IPS DF 4.7 (cell line): ENCODE data around the gene ZKSCAN8.

ENCODE experiments used
- DNase-seq: peaks from one replicate; pipeline ENCODE4 v3.0.0-alpha.2; 2013; ENCODE audit warnings: low spot score; ENCODE audit errors: extremely low read depth

The ZKSCAN8 gene

DNA sequence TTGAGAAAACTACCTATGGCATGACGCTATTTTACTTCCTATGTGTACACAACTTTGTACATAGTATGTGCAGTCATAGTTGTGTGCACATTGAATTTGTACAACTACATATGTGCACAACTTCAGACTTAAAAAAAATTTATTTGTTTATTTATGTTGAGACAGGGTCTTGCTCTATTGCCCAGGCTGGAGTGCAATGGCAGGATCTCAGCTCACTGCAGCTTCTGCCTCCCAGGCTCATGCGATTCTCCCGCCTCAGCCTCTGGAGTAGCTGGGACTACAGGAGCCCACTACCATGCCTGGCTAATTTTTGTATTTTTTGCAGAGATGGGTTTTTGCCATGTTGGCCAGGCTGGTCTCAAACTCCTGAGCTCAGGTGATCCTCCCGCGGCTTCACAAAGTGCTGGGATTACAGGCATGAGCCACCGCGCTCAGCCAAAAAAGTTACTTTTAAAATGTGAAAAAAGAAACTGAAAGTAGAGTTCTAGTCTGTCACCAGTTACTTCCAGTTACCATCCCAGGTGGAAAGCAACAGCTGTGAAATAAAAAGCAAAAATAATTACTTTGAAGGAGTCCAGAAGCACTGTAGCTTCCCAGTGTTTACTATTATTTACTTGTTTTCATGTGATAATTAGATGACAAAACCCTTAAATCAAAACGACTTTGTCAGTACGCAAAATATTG is 1.7 kb upstream of the ZKSCAN8 start:
- no peak for DNase-seq

GRCh38 chr6:28140616-28141015 is 1.1 kb upstream of the ZKSCAN8 start:
- no peak for DNase-seq

DNA sequence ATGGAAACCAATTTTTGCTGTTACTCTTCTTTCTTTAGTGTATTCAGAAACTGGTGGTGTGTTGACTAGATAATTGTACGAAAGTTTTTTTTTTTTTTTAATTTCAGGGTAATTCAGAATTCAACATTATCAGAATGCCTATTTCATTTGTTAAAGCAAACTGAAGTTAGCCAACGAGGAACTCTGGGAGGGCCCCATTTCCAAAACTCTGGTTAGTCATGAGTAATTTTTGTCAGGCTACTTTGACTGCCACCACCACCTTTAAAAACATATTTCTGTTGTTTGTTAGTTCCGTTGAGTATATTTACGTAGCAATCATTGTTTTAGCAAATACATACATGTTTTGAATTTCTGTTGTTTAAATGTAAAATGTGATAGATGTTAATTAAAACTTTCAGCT is 763 bp downstream of the ZKSCAN8 start:
- DNase-seq: no peak

GRCh38 chr6:28145231-28145630 is 3.5 kb downstream of the ZKSCAN8 start:
- DNase-seq: no peak

DNA sequence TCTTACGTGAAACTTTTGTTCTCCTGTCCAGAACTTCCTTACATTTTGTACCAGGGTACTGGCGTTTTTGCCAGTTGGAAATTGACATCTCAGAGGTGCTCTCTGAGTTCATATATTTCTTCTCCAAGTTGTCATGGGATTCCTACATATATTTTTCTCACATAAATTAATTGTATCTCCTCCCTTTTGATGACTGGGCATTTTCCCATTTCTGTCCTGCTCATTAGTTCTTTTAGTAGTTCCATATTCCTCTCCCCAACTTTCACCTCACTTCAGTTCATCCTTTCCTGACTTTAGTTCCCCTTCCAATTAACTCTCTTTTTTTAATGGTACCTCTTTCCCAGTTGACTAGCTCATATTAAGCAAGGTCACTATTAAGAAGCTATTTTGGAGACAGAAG is 10.8 kb downstream of the ZKSCAN8 start:
- no peak for DNase-seq

DNA sequence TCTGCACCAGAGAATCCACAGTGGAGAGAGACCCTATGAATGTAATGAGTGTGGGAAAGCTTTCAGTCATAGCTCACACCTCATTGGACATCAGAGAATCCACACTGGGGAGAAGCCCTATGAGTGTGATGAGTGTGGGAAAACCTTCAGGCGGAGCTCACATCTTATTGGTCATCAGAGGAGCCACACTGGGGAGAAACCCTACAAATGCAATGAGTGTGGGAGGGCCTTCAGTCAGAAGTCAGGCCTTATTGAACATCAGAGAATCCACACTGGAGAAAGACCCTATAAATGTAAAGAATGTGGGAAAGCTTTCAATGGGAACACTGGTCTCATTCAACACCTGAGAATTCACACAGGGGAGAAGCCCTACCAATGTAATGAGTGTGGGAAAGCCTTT is 11.9 kb downstream of the ZKSCAN8 start:
- no peak for DNase-seq

GRCh38 chr6:28154357-28154756 is 12.7 kb downstream of the ZKSCAN8 start:
- DNase-seq: no peak

GRCh38 chr6:28158318-28158717 is 16.6 kb downstream of the ZKSCAN8 start:
- DNase-seq: no peak

- DNase-seq: no peak
Measured at GRCh38 chr6:28159029-28159607, 17.4 kb downstream of the ZKSCAN8 start.

DNA sequence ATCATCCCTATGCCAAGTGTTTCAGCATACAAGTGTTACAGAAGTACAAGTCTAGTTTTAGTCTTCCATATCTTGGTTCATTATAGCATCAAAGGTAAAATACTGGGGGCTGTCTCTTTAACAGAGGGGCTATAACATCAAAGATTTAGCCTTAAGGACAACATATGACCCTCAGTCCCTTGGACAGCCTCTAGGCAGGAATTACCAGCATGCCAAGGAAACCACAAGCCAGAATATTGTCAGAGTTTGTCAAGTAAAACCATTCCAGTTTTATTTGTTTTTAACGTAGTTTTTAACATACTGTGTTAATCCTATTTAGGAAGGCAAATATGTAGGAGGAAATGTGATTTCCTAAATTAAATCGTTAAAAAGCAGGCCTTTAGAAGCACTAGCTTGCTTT is 18.6 kb downstream of the ZKSCAN8 start:
- no peak for DNase-seq

- DNase-seq: no peak
Measured at GRCh38 chr6:28161410-28162079, 19.9 kb downstream of the ZKSCAN8 start.

DNA sequence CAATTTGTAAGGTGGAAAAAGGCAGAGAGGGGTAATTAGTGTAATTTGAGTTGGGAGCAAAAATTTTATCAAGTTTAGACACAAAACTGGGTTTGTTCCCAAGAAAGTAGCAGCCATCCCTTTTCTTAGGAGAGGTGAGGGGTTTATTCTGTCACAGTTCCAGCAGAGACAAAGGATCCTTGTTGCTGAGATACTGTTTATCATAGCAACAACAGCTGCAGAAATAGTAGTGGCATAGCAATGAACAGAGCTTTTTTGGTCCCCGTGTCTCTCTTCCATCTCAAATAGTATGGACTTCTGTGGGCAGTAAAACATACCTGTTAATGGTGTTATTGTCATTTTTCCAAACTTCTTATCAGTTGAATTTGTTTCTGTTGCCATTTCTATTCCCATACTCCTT is 23.9 kb downstream of the ZKSCAN8 start:
- DNase-seq: no peak

- DNase-seq: no peak
Measured at GRCh38 chr6:28167068-28167467, 25.4 kb downstream of the ZKSCAN8 start.

DNA sequence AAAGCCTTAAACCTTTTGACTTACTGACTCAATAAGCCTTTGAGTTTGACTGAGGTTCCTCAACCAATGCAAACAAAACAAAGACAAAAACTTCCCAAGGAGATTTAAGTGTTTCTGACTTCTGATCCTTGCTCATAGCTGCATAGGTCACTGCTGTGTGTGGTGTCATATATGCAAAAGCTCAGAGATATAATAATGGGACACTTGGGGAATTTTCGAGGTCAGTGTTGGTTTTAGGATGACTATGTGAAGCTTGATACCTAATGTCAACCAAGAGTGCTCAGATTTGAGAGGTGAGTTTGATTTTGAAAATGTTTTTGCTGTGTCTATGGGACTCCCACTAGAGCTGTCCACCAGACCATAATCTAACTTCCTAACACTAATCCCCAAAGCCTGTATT is 26.2 kb downstream of the ZKSCAN8 start:
- DNase-seq: no peak

- DNase-seq: no peak
Measured at GRCh38 chr6:28171271-28171670, 29.6 kb downstream of the ZKSCAN8 start.

DNA sequence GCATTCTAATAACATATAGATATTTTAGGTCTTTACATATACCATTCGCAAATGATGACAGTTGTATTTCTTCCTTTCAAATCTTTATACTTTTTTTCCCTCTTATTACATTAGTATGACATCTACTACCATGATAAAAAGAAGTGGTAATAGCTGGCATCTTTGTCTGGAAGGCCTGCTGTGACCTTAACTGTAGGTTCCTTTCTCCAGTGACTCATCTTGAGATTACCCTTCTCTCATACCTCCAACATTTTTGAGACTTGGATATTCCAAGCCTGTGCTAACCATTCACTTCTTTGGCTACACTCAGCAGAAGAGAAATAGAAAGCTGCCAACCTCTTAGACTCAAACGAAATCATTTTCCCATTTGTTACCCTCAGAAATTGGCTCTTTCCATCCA is 30.3 kb downstream of the ZKSCAN8 start:
- DNase-seq: no peak

DNA sequence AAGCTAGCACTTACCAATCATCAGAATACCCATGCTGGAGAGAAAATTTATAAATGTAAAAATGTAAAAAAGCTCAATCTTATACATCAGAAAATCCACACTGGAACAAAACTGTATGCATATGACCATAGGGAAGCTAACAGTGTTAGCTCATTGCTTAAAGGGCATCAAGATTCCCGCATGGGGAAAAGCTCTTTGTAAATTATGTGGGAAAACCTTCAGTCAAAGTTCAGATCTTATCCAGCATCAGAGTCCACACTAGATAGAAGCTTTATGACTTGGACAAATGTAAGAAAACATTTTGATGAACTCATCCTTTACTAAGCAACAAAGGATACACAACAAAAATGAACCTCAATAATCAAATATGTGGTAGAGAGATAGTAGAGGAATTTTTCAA is 34.7 kb downstream of the ZKSCAN8 start:
- no peak for DNase-seq

DNA sequence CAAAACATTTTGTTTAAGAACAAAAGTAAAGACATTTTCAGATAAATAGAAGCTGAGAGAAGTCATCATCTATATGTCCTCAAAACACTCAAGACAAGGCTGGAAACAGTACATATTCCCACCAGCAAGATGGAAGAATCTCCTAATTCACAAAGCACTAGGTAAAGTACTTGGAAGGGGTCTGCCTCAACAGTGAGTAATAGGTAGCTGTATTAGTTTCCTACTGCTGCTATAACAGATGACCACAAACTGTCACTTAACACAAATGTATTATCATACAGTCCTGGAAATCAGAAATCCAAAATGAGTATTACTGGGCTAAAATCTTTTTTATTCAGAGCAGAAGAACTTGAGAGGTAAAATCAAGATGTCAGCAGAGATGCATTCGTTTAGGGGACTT is 40.6 kb downstream of the ZKSCAN8 start:
- DNase-seq: no peak

- DNase-seq: no peak
Measured at GRCh38 chr6:28188111-28188979, 46.7 kb downstream of the ZKSCAN8 start.

GRCh38 chr6:28200020-28200419 is 58.3 kb downstream of the ZKSCAN8 start:
- no peak for DNase-seq

DNA sequence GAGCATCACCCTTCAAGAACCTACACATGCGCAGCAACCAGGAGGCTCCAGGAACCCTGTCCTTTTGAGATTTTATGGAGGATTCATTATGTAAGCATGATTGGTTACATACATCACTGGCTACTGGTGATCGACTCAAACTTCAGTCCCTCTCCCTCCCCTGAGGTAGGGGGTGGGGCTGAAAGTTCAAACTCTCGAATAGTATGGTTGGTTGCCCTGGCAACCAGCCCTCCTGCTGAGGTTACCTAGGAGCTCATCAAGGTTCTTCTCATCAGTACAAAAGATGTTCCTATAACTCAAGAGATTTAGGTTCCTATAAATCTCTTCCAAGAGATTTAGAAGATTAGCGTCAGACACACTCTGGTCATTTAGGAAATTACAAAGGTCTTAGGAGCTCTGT is 61.5 kb downstream of the ZKSCAN8 start:
- no peak for DNase-seq

- no peak for DNase-seq
Measured at GRCh38 chr6:28205879-28206278, 64.2 kb downstream of the ZKSCAN8 start.
